Brain microvascular endothelial cell (primary cell): ENCODE data around the gene EPM2AIP1.
A peak's percentile ranks its signal among the peaks of the same experiment; 100 is the strongest.

Experiments
- DNase-seq: peaks from one replicate; pipeline ENCODE4 v3.0.0-alpha.2; 2020
- H3K27ac ChIP-seq: fragments of 250-450 bp; sonication (Bioruptor Pico); 2 replicates; pipeline ENCODE4 v1.5.1; 2020; ENCODE audit warnings: mild to moderate bottlenecking, moderate library complexity
- H3K27me3 ChIP-seq: fragments of 250-450 bp; sonication (Bioruptor Pico); replicated peaks from 2 replicates; pipeline ENCODE4 v1.5.1; 2020; ENCODE audit warnings: mild to moderate bottlenecking
- H3K36me3 ChIP-seq: fragments of 250-450 bp; sonication (Bioruptor Pico); replicated peaks from 2 replicates; pipeline ENCODE4 v1.5.1; 2020; ENCODE audit warnings: mild to moderate bottlenecking
- H3K4me3 ChIP-seq: 2 replicates; pipeline ENCODE4 v1.5.1; 2011; ENCODE audit warnings: low read depth, mild to moderate bottlenecking, control low read depth, low read length, moderate library complexity
- CTCF ChIP-seq: IDR thresholded peaks from 2 replicates; pipeline ENCODE4 v1.5.1; 2011; ENCODE audit warnings: low read depth, mild to moderate bottlenecking, moderate library complexity, low read length, control low read depth, inconsistent platforms; ENCODE audit errors: missing control alignments
- in situ Hi-C: cut with HindIII; loops from 2 replicates; pipeline ENCODE4 v1.10.0; 2017; ENCODE audit warnings: low sequenced_read_pairs, low pct_ligation_motif_present

Gene EPM2AIP1

DNA sequence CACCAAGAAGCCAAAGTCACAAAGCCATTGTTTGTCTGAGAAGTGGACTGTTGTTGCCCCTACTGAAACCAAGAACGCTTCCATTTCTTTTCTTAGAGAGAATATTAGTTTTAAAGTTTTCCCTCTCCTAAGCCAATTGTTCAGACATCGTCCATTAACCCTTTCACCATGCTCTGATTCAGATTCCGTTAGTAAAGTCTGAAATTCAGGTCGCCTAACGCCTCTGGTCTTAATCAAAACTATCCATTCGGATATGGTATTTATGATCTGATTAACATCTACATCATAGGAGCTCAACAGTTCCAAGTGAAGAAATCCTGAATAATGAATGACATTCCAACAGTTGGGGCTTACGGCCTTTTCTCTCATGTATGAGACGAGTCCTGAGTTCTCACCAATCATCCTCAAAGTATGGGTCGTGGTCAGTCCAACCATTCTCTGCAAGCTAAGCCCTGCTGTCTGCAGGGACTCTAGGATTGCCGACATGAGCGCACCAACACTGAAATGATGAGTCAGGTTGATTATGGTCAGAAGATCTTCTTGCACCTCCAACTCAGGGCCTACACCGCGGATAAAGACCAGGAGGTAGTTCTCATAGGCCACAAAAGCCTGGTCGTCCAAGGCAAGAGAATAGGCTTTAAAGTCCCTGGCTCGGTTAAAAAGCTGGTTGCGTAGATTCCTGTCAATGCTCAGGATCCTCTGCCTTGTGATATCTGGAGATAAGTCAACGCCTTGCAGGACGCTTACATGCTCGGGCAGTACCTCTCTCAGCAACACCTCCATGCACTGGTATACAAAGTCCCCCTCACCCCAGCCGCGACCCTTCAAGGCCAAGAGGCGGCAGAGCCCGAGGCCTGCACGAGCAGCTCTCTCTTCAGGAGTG, 767 bp downstream of the EPM2AIP1 start:
- no peak for TF ChIP-seq CTCF
- peak overlapping the region; percentile 95 for H3K27ac ChIP-seq
- in situ Hi-C loops: no loop called here
- peaks cover 10% of the 10 kb centered on the region for H3K36me3 ChIP-seq
- H3K4me3 ChIP-seq: peak overlapping the region; percentile 84
- peak; percentile 54 for DNase-seq
- no peaks in the 10 kb centered on the region for H3K27me3 ChIP-seq

DNA sequence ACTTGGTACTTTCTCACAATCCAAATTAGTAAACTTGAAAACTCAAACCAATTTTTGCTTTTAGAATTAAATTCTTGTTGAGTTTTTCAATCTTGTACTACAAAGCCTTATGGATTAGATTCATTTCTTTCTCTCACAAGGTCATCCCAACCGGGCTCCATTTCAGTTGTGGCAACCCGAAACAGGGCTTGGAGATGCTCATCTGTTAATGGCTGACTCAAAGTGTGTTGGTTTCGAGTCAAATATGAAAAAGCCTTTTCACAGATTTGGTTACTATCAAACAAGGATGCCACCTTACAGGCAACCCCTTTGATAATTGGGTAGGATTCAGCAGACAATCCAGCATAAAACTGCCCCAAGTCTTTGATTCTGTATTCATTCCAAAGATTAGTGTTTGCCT, 1.8 kb downstream of the EPM2AIP1 start:
- Histone ChIP-seq H3K4me3 (peak overlapping the region; percentile 84), H3K27ac (no peak overlapping the region), H3K27me3 (no peaks in the 10 kb centered on the region), H3K36me3 (peaks cover 10% of the 10 kb centered on the region)
- DNase-seq: no peak
- in situ Hi-C loops: no loop called here
- TF ChIP-seq CTCF: no peak

DNA sequence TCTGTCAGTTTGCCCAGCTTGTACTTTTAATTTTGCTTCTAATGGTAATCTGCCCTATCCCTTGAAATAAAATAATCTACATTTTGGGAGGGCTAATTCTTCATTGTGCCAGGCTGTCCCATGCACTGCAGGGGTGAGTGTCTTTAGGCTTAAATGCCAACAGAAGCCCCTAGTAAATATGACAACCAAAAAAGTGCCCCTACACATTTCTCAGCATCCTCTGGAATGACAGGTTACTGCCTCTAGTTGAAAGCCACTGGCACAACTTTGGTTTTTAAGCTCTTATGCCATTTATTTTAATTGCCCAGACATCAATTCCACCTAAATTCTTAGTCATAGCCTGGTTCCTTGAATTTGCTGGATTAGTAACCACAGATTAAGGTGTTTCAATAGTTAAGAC, 3.4 kb downstream of the EPM2AIP1 start:
- no peak for TF ChIP-seq CTCF
- Histone ChIP-seq H3K27ac (no peak overlapping the region), H3K36me3 (peaks cover 26% of the 10 kb centered on the region), H3K27me3 (no peaks in the 10 kb centered on the region), H3K4me3 (peak overlapping the region; percentile 12)
- no peak for DNase-seq
- in situ Hi-C loops: no loop called here

GRCh38 chr3:36989005-36989404, 3.9 kb downstream of the EPM2AIP1 start:
- no peak overlapping the region for H3K27ac ChIP-seq
- DNase-seq: no peak
- H3K27me3 ChIP-seq: no peaks in the 10 kb centered on the region
- TF ChIP-seq CTCF: no peak
- in situ Hi-C loops: no loop called here
- H3K36me3 ChIP-seq: peaks cover 28% of the 10 kb centered on the region
- no peak overlapping the region for H3K4me3 ChIP-seq

DNA sequence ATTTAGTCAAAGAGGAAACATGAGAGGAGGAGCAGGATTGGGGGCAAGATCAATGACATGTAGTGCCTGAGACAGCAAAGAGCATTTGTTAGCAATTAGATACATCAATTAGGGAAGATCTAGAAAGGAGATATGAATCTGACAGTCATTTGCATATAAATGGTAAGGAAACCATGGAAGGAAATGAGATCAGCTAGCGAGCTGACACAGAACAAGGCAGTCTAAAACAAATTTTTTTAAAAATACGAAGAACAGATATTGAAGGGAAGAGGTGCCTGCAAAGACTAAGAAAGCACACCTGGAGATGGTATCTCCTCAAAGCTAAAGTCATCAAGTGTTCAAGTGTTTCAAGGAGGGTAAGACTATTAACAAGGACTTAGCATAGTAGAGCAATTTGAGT, 4.6 kb downstream of the EPM2AIP1 start:
- in situ Hi-C loops: no loop called here
- Histone ChIP-seq H3K4me3 (no peak overlapping the region), H3K36me3 (peaks cover 31% of the 10 kb centered on the region), H3K27ac (no peak overlapping the region), H3K27me3 (no peaks in the 10 kb centered on the region)
- DNase-seq: no peak
- no peak for TF ChIP-seq CTCF

- in situ Hi-C loops: no loop called here
- Histone ChIP-seq H3K27me3 (no peaks in the 10 kb centered on the region), H3K27ac (no peak overlapping the region), H3K4me3 (no peak overlapping the region), H3K36me3 (peaks cover 19% of the 10 kb centered on the region)
- no peak for DNase-seq
- TF ChIP-seq CTCF: no peak
Measured at GRCh38 chr3:36981006-36981405, 11.9 kb downstream of the EPM2AIP1 start.
